Vagina (tissue), 2 donors: ENCODE results near the gene TENM4. TPM values are rescaled to one million over a fixed set of nuclear protein-coding genes. Genes with fewer than 3 reads are reported as not detected.

Source experiments
- DNase-seq, 2 donors: peaks; one replicate each; pipeline ENCODE4 v3.0.0-alpha.2; 2017; ENCODE audit errors: extremely low spot score in 2 of 2
- H3K27ac ChIP-seq: fragments of 200-600 bp; sonication (generic); one replicate; pipeline ENCODE4 v1.5.1; 2019
- H3K27me3 ChIP-seq: fragments of 200-600 bp; sonication (generic); one replicate; pipeline ENCODE4 v1.5.1; 2019
- H3K36me3 ChIP-seq, 2 donors: fragments of 200-600 bp; sonication (generic); one replicate each; pipeline ENCODE4 v1.5.1; 2017 to 2019
- H3K4me1 ChIP-seq: fragments of 200-600 bp; sonication (generic); one replicate; pipeline ENCODE4 v1.5.1; 2019
- H3K4me3 ChIP-seq, 2 donors: fragments of 200-600 bp; sonication (generic); 1 replicate in 1 of 2; 2 replicates in 1 of 2; pipeline ENCODE4 v1.5.1; 2016 to 2019
- H3K9me3 ChIP-seq: fragments of 200-600 bp; sonication (generic); one replicate; pipeline ENCODE4 v1.5.1; 2019
- CTCF ChIP-seq, 3 experiments: fragments of 450-650 bp in 2 of 3; fragments of 200-600 bp in 1 of 3; sonication (generic) in 1 of 3; IDR thresholded peaks; one replicate each; pipeline ENCODE4 v1.5.1; 2017 to 2019; ENCODE audit warnings: antibody characterized with exemption in 3 of 3, mild to moderate bottlenecking in 2 of 3, moderate library complexity in 2 of 3
- POLR2A ChIP-seq, 2 donors: fragments of 450-650 bp; IDR thresholded peaks; one replicate each; pipeline ENCODE4 v1.6.1; 2017; ENCODE audit warnings: antibody characterized with exemption in 2 of 2, mild to moderate bottlenecking in 2 of 2, moderate library complexity in 2 of 2
- POLR2AphosphoS5 ChIP-seq, 2 donors: sonication (generic); formaldehyde crosslinking; IDR thresholded peaks; one replicate each; pipeline ENCODE4 v1.9.0; 2017; ENCODE audit warnings: antibody characterized with exemption in 2 of 2, mild to moderate bottlenecking in 2 of 2, low read depth in 1 of 2; ENCODE audit not compliant: insufficient read depth in 1 of 2
- intact Hi-C: fragments of 100-400 bp; cut with DNase I; formaldehyde crosslinking; loops from one replicate; pipeline ENCODE4 v1.15.1; 2023
- total RNA-seq: library from RNA; depleted of rRNA; stranded (reverse); fragments of >200 nt; gene quantifications from one replicate; pipeline ENCODE4 v1.2.3, GENCODE V29; 2016

TENM4 gene
- total RNA-seq, 1 donor from 2014 or later, result 12.5 TPM

- DNase-seq, result no peak
- H3K27ac ChIP-seq, result no peak overlapping the region
- TF ChIP-seq POLR2A (IDR thresholded peaks at IDR 0.05) (no peak), CTCF (IDR thresholded peaks at IDR 0.05) (no peak), POLR2AphosphoS5 (IDR thresholded peaks at IDR 0.05; ENCODE audit: insufficient read depth in 1 of 2, low read depth in 1 of 2) (no peak)
Measured at GRCh38 chr11:79209540-79210266, 231.1 kb downstream of the TENM4 start.

GRCh38 chr11:79208126-79208525 lies 232.7 kb downstream of the TENM4 start:
- no peak for DNase-seq
- intact Hi-C loops, result no loop called here
- TF ChIP-seq POLR2A (IDR thresholded peaks at IDR 0.05) (no peak), CTCF (IDR thresholded peaks at IDR 0.05) (no peak), POLR2AphosphoS5 (IDR thresholded peaks at IDR 0.05; ENCODE audit: insufficient read depth in 1 of 2, low read depth in 1 of 2) (no peak)

More at GRCh38 chr11:79209540-79210266, 231.1 kb downstream of the TENM4 start:
- Histone ChIP-seq H3K4me1 (no peaks in the 10 kb centered on the region), H3K9me3 (no peaks in the 10 kb centered on the region), H3K27me3 (no peaks in the 10 kb centered on the region), H3K36me3 (no peaks in the 10 kb centered on the region), H3K4me3 (no peak overlapping the region)
- intact Hi-C loops, result no loop called here

GRCh38 chr11:79206951-79207350 lies 233.9 kb downstream of the TENM4 start:
- Histone ChIP-seq H3K36me3 (no peaks in the 10 kb centered on the region), H3K4me1 (no peaks in the 10 kb centered on the region), H3K27ac (no peak overlapping the region), H3K27me3 (no peaks in the 10 kb centered on the region), H3K4me3 (no peak overlapping the region), H3K9me3 (no peaks in the 10 kb centered on the region)
- TF ChIP-seq POLR2A (IDR thresholded peaks at IDR 0.05), result no peak
- no peak for TF ChIP-seq POLR2AphosphoS5 (IDR thresholded peaks at IDR 0.05; ENCODE audit: insufficient read depth in 1 of 2, low read depth in 1 of 2)
- TF ChIP-seq CTCF (IDR thresholded peaks at IDR 0.05), result no peak
- no peak for DNase-seq
- intact Hi-C loops, result no loop called here

More at GRCh38 chr11:79208126-79208525, 232.7 kb downstream of the TENM4 start:
- no peaks in the 10 kb centered on the region for H3K27me3 ChIP-seq
- H3K36me3 ChIP-seq, result no peaks in the 10 kb centered on the region
- H3K4me3 ChIP-seq, result no peak overlapping the region
- no peaks in the 10 kb centered on the region for H3K9me3 ChIP-seq
- no peaks in the 10 kb centered on the region for H3K4me1 ChIP-seq
- no peak overlapping the region for H3K27ac ChIP-seq

- intact Hi-C loops, result no loop called here
- no peak for DNase-seq
- no peaks in the 10 kb centered on the region for H3K9me3 ChIP-seq
- no peak overlapping the region for H3K27ac ChIP-seq
- no peak overlapping the region for H3K4me3 ChIP-seq
- H3K36me3 ChIP-seq, result no peaks in the 10 kb centered on the region
- no peaks in the 10 kb centered on the region for H3K4me1 ChIP-seq
- H3K27me3 ChIP-seq, result no peaks in the 10 kb centered on the region
- TF ChIP-seq CTCF (IDR thresholded peaks at IDR 0.05) (no peak), POLR2A (IDR thresholded peaks at IDR 0.05) (no peak), POLR2AphosphoS5 (IDR thresholded peaks at IDR 0.05; ENCODE audit: insufficient read depth in 1 of 2, low read depth in 1 of 2) (no peak)
Measured at GRCh38 chr11:79205786-79206185, 235.0 kb downstream of the TENM4 start.

DNA sequence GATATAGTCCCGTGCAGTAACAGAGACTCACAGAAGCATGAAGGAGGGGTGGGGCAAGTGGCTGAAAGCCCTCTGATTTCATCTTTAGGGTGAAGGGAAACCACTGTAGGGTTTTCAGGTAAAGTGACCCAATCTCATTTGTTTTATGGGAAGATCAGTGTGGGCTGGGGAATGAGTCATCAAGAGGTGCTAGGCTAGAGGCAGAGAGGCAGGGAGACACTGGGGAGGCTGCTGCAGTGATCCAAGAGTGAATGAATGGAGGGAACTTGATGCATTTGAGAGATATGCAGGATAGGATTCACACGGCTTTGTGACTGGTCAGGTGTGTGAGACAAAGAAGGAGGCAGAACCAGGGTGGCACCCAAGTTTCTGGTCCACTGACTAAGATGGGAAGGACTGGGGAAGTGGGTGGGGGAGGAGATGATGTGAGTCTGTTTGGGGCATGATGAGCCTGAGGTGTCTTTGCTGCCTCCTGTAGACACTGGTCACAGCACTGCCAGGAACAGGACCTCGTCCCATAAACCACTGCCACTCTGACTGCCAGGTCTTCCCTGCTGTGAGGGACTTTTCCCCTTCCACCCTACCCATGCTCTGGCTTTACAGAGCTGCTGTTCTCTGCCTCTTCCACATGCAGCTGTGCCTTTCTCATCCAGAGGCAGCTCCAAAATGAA lies 239.0 kb downstream of the TENM4 start:
- no peak for DNase-seq
- Histone ChIP-seq H3K27ac (no peak overlapping the region), H3K27me3 (no peaks in the 10 kb centered on the region), H3K4me3 (no peak overlapping the region), H3K4me1 (peaks cover 3% of the 10 kb centered on the region), H3K36me3 (no peaks in the 10 kb centered on the region), H3K9me3 (no peaks in the 10 kb centered on the region)
- TF ChIP-seq POLR2A (IDR thresholded peaks at IDR 0.05), result no peak
- TF ChIP-seq CTCF (IDR thresholded peaks at IDR 0.05), result no peak
- TF ChIP-seq POLR2AphosphoS5 (IDR thresholded peaks at IDR 0.05; ENCODE audit: insufficient read depth in 1 of 2, low read depth in 1 of 2), result no peak
- intact Hi-C loops, result no loop called here
